Activated gamma-delta T cell treated with anti-CD3 and anti-CD28 coated beads, Interleukin-2, amount 50 U/mL, for 16 hours (primary cell): Measurements from ENCODE around the gene JOSD2.

Experiments
- DNase-seq: peaks from one replicate; pipeline ENCODE4 v3.0.0-alpha.2; 2020; ENCODE audit warnings: low read depth

The JOSD2 gene

GRCh38 chr19:50511069-50511822, at the start of gene JOSD2:
TSS of gene JOSD2 (minus strand) at chr19:50511191. CDS start at chr19:50510431, 760 bp downstream.
- DNase-seq: peak; percentile 93

- no peak for DNase-seq
Measured at GRCh38 chr19:50559636-50560035, 48.6 kb upstream of the JOSD2 start.

- no peak for DNase-seq
Measured at GRCh38 chr19:50558449-50558848, 47.5 kb upstream of the JOSD2 start.

- no peak for DNase-seq
Measured at GRCh38 chr19:50558039-50558438, 47.0 kb upstream of the JOSD2 start.

DNA sequence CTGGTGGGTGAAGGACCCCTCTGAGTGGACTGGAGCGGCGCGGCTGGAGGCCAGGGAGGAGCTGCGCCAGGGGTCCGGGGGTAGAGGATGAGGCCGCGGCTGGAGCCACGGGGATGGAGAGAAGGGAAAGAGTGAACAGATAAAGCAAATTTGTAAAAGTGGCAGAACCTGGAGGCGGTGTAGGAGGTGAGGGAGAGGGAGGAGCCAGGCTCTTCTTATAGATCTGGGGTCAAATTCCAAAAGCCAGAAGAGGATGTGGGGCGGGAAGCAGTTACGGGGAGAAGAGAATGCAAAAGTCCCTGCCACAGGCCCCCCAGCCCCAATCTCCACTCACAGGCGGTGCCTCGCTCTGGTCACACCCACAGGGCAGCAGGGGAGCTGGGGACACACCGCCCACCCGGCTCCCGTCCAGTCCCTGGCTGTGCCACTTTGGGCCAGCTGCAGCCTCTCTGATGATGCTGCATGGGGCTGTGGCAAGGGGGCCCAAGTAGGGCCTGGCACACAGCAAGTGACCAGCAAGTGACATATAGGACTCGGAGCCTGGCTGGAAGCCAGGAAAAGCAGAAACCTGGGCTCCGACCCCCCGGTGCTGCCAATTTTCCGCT, 46.1 kb upstream of the JOSD2 start:
- no peak for DNase-seq

GRCh38 chr19:50556282-50557008, 45.5 kb upstream of the JOSD2 start:
- DNase-seq: peak; percentile 64

- DNase-seq: no peak
Measured at GRCh38 chr19:50555450-50556281, 44.7 kb upstream of the JOSD2 start.

- no peak for DNase-seq
Measured at GRCh38 chr19:50555033-50555432, 44.0 kb upstream of the JOSD2 start.

- DNase-seq: no peak
Measured at GRCh38 chr19:50554212-50554611, 43.2 kb upstream of the JOSD2 start.

DNA sequence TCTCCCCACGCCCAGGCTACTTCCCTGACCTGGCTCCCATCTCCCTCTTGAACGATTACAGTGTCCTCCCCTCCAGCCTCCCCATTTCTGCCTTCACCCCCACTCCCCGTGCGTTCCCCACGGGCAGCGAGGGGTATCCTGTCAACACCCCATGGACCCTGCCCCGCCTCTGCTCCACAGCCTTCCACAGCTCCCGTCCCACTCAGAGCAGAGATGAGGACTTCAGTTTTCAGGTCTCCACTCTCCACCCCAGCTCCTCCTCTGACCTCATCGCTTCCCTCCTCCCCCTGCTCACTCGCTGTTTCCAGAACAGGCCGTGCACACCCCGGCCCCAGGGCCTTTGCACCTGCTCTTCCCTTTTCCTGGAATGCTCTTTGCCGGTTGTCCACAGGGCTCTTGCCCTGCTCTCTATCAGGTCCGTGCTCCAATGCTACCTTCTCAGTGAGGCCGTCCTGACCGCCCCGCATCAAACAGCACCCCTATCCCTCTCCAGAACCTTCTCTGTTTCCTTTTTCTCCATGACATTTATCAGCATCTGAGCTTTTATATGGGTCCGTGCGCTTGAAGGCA, 42.2 kb upstream of the JOSD2 start:
- no peak for DNase-seq

DNA sequence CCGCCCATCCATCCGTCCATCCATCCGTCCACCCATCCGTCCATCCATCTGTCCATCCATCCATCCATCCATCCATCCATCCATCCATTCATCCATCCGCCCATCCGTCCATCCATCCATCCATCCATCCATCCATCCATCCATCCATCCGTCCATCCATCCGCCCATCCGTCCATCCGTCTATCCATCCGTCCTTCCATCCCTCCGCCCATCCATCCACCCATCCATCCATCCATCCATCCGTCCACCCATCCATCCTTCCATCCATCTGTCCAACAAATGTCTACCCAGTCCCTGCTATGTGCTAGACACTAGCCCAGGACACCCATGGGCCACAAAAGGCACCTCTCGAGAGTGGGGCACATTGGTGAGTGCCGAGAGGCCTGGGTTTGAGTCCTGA, 41.5 kb upstream of the JOSD2 start:
- DNase-seq: no peak

- DNase-seq: no peak
Measured at GRCh38 chr19:50551715-50552187, 40.8 kb upstream of the JOSD2 start.

GRCh38 chr19:50551034-50551714, 40.2 kb upstream of the JOSD2 start:
- DNase-seq: no peak

DNA sequence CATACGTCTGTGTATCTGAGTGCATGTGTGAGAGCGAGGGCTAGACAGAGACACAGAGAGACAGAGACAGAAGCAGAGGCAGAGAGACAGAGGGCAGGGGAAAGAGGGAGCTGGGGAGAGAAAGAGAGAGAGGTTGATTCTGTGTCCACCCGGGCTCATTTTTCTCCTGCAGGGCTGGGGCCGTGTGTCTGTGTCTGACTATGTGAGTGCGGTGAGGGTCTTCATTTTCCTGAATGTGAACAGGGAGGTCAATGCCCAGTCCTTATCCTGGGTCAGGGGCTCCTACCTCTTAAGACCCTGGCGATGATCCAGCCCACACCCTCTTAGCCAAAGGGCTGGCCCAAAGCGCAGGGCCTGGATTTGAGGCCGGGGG, 39.6 kb upstream of the JOSD2 start:
- no peak for DNase-seq

DNA sequence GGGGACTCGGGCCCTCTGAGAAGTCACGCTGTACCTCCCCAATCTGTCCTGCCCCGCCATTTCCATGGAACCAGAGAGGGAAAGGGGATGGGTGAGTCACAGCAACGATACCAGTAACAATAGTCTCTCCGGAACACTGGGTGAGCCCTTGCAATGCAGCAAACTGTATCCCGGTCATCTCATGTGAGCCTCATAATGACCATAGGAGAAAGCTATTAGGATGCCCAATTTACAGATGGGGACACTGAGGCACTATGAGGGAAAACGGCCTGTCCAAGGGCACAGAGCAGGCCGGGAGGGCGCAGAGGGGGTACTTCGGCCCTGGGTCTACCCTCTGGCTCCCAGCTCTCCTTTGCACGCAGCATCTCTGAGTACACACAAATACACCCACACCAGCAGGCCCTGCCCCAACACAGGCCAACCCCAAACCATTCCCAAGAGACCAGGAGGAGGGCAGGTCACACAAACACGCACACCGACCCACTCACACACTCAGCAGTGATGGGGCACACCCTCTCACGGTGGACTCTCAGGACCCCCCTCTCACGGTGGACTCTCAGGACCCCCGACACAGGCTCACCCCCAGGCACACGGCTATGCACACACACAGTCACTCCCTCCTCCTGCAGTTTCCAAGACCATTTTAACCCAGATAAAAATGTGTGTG, 39.1 kb upstream of the JOSD2 start:
- no peak for DNase-seq

DNA sequence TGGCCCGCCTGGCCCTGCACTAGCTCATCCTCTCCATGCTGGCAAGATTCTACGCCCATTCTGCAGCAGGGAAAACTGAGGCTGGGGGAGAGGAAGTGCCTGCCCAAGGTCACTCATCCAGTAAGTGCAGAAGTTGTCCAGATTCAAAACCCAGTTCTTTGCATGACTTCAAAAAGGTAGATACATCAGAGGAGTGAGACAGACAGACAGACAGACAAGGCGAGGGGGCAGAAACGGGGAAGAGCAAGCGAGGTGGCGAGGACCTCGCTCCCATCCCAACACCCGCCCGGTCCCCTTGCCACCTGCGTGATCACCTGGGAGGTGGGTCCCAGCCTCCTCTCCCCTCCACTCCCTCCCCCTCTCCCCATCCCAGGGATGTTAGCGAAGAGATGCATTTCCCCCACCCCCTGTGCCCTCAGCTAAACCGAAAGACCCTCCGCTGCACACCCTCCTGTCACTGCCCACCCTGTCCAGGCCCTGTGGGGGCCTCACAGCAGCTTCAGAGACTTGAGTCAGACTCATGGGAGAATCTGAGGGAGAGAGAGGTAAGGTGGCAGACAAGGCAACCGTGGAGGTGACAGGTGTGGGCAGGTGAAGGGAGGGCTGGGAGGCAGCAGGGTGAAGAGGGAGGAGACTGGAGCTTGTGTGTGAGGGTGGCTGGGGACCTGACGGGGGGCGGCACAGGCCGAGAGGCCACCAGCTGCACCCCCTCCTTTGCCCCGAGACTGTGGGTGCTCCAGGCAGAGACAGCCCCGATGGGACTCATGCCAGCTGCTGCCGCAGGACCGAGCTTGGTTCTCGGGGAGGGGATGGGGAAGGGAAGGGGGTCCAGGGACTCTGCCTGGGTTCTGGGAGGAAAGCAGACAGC, 38.3 kb upstream of the JOSD2 start:
- no peak for DNase-seq

DNA sequence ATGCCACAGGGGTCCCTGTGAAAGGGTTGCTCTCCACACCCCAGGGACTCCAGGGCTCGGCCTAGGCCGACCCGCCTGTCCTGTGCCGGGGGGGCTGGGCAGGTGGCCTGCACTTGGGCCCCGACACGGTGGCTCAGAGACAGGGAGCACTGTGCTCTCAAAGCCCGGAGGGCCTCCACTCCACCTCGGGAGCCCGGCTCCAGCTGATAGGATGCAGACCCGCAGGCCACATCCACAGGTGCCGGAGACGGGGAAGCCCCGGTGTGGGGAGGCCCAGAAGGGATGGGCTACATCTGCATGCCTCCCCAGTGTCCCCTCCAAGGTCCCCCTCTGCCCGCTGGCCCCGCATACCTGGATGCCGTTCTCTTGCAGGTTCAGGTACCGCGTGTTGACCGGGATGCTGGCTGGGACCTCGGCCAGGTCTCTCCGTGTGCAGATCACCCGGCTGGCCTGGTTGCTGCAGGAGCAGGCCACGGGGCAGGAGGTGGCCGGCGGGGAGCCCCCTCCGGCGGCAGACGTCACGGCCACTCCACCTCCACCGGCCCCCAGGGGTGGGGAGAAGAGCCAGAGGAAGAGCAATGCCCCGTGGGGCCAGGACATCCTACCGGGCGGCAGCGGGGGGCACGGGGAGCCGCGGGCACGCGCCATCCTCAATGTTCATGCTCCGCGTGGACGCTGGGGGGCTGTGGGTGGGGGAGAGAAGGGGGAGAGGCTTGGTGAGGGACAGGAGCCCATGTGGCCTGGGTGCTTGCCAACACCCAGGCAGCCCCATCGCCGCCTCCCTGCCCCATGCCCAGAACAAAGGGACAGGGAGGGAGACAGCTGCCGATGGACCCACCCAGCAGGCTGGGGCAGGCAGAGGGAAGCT, 37.4 kb upstream of the JOSD2 start:
- DNase-seq: no peak

DNA sequence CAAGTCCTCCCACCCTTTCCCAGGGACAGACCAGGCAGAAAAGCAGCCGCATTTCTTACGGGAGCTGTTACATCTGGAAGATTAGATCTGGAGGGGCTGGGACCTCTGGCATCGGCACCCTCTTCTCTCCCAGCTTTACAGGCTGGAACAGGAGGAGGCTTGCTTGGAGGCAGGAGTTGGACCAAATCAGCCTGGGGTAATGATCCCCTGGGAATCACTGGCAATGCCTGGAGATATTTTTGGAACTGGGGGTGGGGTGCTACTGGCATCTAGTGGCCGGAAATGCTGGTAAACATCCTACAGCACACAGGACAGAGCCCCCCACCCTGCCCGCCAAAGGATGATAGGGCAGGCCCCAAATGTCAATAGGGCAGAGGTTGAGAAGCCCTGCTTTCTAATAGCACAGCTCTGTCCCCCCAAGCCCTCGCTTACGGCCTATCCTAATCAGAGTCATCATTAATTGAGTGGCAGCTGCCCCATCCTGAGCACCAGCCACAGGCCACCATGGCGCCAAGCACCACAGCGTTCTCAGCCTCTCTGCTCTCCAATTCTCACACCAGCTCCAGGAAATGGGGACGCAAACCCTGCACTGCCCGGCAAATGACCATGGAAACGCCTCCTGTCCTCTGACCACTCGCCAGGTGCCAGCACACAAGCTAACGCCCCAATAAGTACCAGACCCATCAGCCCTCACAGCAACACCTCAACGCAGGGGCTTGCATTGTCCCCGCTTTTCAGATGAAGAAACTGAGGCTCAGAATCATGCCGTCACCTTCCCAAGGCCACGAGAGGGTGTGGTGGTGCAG, 36.6 kb upstream of the JOSD2 start:
- DNase-seq: no peak
